Ecto neural progenitor cell (in vitro differentiated cells): Measurements from ENCODE around the gene C1QTNF8.

Experiments
- DNase-seq: peaks from one replicate; pipeline ENCODE4 v3.0.0-alpha.2; 2018; ENCODE audit warnings: low spot score

Gene C1QTNF8

DNA sequence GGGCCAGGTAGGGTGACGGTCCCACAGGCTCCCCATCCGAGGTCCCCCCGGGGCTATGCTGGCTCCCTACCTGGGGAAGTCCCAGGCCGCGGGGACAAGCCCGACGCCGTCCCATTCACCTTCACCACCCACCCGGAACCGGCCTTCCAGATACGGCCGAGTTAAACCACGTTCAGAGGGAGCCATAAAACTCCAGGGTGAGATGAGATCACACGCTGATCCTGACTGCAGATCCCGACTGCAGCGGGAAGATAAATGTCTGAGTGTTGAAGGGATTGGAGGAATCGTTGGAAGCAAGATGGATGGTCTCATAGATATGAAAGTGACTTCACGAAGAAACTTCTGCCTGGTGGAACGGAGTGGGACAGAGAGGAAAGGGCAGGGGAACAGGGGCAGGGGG, 13.6 kb upstream of the C1QTNF8 start:
- no peak for DNase-seq

DNA sequence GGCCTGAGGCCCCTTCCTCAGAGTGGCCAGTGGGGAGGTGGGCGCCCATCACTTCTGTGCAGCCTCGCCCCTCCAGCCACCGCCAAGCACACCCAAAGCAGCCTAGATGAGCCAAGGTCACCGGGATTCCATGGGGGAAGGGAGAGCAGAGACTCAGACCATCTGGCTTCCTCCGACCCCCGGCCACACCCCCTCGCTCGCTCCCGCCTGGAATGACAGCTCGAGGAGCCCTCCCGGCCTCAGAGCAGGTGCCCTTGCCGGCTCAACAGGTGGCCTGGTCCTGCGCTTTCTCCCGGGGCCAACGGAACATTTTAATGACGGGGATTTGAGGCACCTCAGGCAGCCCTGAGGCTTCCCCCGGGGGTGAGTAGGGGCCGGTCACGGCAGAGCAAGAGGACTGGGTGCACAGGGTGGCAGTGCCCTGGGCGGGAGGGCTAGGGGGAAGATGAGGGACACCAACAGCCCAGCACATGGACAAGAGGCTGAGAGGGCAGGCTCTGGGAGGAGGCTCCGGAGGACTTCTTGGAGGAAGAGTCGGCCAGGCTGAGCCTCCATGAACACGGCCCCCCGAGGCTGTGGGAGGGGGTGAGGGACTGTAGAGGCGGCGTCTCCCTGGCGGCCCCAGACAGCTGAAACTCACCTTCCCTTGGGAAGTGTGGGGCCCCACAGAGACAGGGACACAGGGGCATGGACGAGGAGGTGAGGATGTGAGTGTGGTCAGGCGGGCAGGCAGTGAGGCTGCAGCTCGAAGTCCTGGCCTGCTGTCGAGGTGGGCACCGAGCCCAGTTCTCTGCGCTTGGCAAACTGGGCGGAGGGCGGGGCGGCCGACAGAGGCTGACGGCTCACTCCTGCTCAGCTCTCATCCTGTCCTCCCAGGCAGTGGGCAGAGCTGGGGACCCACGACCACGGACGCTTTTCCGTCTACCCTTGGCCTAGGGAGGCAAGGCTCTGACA, 12.5 kb upstream of the C1QTNF8 start:
- DNase-seq, result no peak

DNA sequence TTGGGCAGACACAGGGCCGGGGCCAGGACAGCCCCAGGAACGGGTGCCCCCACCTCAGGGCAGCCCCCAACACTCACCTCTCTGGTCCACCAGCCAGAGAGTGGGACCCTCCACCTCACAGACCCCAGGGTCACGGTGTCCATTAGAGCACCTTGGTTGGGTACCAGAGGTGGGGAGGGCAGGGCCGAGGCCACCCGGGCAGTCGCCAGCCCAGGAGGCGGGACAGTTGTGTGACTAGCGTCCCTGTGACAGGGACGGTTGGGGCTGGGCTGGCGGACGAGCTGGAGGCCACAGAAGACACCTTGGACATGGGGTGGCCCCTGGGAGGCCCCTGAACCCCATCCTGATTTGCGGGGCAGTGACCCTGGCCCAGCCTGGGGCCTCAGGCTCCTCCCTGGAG, 11.7 kb upstream of the C1QTNF8 start:
- no peak for DNase-seq

DNA sequence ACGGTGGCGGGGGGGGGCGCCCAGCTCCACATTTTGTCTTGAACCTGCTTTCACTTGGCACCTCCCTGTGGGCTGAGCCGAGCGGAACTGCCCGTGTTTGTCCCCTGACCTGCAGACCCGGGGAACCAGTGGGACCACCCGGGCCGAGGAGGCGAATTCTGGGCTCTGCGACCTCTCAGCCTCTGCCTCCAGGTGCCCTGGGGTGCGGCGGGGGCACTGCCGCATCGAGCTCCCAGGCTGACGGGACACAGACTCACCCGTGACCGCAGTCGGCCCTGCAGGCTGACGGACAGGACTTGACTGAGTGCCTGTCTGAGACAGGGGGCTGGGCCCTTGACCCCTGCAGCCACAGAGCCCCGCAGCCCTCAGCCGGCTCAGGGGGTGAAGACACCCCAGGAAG, 11.1 kb upstream of the C1QTNF8 start:
- no peak for DNase-seq

DNA sequence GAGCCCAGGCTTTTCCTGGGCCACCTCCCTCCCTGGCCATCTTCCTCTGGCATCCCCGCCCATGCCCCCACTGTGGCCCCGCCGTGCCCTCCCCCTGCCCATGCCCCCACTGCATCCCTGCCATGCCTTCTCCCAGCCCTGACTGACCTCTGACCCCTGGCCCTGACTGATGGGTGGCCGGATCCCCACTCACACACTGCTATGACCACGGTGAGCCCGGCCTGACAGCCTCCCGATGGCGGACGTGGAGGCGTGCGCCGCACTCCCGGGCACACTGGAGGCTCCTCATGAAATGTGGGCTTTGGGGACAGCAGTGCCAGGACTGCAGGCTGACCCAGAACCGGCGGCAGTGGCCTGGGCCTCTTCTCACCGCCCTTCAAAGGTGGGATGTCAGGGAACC, 10.6 kb upstream of the C1QTNF8 start:
- no peak for DNase-seq

DNA sequence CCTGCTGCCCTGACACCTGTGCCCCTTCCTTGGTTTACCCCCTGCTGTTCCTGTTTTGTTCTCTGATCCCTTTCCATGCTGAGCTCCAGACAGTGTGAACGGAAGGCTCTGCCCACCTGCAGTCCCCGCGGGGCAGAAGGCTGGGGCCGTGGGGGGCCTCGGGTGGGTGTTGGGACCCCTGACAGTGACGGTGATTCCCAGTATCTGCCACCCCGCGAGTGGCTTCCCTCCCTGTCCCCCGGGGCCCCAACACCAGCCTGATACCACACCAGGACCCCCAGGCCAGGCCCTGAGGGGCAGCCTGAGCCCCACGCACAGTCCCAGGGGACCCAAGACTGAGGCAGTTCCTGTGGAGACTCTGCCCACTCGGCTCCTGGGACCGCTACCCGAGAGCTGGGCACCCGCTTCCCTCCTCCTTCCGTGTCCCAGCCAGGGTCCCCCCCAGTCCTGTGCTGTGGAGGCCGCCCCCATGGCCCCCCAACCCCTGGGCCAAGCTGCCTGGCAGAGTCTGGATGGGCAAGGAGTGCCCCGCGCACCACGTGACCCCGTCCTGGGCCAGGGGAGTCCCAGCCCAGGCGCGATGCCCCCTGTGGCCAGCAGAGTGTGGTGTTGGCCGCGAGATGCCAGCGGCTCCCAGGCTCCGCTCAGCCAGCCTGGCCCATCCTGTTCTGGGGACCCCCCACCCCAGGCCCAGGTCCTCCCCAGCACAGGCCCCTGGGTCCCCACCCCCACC, 10.0 kb upstream of the C1QTNF8 start:
- DNase-seq, result peak; percentile 88

DNA sequence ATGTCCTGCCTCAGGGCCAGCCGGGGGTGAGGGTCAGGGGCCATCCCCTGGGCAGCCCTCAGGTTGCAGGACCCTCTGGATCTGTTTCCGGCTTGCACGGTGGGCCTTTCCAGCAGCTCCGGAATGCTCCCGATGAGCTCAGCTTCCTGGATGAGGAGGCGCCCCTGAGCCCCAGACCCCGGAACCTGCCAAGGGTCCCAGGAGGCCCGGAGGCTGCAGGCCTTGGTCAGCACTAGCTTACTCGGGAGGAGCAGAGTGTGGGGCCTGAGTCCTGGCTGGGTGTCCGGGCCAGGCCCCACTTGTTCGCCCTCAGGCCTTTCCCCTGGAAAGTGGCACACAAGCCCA, 7.6 kb upstream of the C1QTNF8 start:
- DNase-seq, result no peak

DNA sequence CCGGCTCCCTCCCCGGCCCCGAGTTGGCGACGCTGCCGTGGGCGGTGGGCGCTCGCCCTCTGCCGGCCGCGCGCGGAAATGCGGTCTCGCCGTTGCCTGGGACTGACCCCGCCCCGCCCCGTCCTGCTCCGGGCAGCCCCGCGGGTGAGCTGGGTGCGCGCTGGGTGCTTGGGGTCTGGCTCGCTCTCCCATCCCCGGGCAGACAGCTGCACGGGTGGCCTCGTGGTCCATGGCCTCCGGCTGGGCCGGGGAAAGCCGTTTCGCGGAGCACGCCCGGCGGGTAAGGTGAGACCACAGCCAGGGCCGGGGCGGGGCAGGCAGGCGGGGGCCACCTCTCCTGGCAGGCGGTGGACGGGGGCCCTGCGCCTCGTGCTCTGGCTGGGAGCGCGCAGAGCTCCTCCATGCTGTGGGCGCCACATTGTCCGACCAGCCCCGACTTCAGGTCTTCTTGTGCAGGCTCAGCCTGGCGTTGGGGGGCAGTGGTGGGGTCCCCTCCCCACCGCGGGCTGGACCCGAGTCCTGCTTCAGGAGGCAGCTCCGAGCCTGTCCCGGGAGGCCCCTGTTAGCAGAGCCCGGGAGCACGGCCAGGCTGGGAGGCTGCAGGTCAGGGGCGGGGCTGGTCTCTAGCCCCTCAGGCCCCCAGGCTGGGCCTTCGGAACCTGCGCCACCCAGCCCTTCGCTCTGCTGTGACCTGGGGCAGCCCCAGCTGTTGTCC, 7.0 kb upstream of the C1QTNF8 start:
- DNase-seq, result peak; percentile 87

DNA sequence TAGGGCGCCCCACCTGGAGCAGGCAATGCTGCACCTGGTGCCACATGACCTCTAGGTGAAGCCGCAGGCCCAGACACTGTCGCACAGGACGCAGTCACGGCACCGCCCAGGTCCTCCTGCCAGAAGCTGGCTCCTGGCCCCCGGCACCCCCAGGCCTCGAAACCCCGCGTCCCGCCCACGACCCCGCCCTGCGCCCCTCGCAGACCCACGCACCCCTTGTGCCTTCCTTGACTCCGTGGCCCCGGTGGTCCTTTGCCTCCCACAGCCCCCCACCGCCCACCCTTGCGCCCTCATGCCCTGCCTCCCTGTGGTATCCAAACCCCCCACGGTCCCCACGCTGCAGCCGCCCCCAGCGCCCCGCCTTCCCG, 6.3 kb upstream of the C1QTNF8 start:
- no peak for DNase-seq

DNA sequence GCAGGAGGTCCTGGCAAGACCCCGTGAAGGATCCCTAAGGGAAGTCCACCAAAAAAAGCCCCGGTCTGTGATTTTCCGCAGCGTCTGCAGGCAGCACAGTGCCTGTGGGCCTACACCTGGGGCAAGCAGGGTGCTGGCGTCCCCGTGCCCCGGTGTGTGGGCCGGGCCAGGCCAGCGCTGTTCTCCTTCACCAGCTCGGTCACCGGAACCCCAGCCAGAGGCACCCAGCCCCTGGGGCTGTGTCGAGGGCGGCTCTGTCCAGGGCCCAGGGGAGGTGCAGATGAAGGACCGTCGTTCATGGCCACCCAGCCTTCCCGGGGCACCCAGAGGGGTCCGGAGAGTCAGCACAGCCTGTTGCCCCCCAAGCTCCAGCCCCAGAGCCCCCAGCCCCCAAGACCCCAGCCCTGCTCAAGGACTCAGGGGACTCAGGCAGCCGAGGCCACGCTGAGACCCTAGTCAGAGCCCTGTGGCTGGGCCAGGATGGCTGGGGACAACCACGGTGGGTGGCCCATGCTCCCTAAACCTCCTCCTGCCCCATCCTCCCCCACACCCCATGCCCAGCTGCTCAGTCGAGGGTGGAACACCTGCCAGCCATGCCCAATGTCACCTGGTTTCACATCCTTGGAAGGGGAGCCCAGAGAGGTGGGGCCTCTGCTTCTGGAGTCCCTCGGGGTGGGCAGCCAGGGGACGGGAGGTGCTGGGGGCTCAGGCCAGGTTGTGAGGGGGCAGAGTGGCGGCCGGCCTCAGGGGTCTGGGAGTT, 5.7 kb upstream of the C1QTNF8 start:
- no peak for DNase-seq

DNA sequence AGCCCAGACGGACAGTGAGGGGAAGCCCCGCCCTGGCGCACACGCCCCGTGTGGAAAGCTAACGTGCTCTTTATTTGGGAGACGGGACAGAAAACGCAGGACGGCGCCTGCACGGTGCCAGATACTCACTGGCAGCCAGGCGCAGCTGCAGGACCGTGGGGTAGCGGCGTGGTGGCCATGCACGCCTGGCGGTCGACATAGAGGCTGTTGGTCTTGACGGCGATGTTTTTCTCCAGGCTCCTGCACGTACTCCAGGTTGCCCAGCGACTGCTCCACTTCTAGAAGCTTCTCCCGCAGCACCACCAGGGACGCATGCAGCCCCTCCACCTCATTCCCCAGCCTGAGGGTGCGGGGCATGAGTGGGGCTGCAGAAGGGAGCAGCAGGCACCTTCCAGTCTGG, 5.1 kb upstream of the C1QTNF8 start:
- DNase-seq, result no peak

DNA sequence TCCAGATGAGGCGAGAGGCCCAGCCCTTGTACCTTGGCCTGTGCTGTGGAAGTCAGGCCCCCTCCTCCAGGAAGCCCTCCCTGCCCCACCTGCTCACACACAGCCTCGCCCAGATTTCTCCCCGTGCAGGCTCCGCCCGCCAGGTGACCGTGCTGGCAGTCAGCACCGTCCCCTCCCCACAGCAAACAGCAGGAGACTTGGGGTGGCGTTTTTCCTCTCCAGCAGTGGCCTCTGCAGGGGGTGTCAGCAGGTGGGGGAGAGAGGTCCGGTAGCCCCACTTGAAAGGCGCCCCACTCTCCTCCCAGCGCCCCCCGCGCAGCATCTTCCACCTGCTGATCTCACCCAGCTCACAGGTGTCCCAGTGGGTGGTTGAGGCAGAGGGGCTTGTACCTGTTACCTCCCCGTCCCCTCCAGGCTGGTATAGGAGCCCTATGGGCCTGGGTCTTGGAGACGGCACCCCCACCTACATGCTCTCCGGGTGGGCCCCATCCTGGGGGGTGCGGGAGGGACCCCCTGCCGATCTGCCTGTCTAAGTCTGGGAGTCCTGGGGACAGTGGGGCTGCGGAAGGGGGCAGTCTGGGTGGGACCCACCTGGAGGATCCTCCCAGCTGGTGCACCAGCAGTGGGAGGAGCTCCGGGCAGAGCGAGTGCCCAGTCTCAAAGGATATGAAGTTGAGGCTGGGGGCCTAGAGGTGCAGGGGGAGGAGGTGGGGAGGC, 4.2 kb upstream of the C1QTNF8 start:
- no peak for DNase-seq

DNA sequence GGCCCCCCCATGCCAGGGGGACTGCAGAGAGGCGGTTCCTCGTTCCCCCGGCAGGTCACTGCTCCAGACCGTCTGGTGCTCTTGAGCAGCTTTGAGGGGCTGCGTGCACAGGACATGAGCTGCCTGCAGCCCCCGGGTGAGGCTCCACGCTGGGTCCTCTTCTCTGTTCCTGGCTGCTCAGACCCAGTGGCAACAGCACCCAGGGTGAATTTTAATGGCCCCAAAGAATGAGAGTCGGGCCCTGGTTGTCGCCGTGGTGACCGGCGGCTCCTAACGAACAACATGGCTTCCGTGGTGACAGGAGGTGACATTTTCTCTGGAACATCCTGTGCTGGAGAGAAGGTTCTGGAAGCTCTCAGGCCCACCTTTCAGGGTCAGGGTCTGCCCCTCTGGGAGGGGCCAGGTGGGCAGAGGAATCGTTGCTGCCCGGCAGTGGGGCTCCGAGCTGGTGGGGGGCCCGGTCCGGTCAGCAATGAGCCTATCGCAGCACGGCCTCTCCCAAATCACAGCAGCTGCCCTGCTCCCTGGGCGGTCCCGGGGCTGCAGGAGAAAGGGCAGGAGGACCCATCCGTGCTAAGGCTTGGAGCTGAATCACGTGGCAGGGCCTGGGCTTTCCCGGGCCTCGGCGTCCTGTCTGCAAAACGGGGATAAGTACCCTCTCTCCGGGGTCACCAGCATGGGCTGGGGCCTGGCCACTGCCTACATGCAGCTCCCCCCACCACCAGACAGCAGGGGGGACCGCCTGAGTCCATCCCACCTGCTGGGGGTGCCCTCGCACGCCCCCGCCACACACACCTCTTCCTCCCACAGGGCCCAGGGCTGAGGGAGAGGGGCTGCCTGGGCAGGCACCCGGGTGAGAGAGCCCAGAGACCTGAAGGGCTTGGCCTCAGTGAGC, 3.4 kb upstream of the C1QTNF8 start:
- no peak for DNase-seq

DNA sequence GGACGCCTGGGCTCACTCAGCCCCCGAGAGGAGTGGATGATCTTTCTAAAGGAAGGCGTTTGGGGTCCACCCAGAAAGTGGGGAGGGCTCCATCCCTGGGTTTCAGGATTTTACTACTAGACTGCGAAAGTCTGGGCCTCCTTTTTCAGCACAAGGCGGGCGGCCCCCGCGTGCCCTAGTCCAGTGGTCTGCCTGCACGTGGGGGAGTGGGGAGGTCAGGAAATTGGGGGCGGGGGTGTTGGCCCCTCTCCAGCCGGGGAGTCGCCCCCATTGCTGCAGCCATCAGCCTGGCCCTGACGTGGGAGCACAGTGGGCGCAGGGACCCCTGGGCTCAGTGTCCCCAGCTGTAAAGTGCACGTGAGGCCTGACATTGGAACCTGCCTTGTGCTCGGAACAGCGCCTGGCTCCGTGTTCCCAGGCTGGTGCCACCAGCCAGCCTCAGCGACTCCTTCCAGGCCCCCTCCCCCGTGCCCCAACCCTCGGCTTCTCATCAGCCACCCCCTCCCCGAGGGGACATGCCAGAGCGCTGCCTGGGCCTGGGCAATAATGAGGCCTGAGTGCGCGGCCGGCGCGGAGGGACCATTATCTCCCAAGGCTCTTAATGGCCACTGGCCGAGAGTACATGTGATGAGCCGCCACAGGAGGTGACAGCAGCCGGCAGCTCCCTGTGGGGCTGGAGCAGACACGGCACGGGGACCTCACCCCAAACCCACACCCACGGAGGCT, 2.4 kb upstream of the C1QTNF8 start:
- no peak for DNase-seq

DNA sequence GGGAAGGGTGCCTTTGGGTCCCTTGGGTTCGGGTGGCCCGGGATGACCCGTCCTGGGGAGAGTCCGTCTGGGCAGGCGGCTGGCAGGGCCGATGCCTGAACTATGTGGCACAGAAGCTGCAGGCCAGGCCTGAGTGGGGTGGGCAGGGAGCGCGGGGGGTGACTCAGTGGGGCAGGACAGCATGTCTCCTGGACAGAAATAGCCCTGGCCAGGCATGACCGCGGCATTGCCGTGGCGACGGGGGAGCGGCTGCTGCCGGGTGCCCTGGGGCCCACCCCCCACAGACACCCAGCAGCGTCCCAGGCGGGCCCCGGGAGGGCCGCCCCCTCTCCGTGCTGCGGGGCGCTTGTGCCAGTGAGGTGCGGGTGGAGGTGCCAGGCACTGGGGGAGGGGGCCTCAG, 1.8 kb upstream of the C1QTNF8 start:
- DNase-seq, result no peak

DNA sequence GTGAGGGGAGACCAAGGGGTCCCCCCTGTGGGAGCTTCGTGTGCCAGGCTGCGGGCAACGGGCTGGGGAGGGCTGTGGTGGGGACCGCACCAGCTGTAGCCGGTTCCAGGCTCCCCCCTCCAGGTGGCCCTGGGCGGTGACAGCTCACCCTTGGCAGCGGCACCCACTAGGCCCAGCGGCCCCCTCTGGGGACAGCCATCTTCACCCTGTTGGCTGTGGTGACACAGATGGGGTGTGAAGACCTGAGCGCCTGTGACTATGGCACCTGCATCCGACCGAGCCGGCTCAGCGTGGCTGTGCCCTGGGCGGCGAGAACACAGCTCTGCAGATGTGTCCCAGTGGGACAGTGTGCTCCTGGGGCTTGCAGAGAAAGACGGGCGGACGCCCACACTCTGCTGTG, 1.1 kb upstream of the C1QTNF8 start:
- DNase-seq, result no peak

DNA sequence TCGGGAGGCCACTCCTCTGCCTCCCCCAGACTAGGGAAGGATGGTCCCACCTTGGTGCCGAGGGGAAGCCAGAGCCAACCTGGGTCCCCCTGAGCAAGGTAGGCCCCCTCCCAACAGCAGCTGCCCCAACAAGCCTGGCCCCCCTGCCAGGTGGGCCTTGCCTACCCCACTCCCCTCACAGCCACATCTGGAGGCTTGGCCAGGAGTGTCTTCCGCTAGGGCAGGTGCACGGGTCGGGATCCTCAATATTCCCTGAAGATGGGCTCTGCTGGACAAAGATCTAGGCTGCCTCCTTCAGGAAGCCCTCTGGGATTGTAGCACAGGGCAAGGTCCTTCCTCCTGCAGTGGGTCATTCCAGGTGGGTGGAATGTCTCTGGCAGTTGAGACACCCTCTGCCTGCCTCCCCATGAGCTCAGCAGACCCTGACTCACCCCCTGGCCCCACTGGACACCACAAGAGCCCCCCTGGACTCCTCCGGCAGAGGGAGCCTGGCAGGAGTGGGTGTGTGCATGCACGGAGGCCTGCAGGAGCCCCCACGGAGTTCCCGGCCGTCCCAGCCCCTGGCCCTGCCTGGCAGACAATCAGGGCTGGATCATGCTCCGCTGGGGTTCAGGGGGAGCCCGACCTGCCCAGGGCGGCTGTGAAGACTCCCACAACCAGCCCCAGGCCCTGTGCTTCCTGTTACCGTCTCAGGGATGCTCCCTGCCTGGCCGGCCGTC, 435 bp downstream of the C1QTNF8 start:
- no peak for DNase-seq

DNA sequence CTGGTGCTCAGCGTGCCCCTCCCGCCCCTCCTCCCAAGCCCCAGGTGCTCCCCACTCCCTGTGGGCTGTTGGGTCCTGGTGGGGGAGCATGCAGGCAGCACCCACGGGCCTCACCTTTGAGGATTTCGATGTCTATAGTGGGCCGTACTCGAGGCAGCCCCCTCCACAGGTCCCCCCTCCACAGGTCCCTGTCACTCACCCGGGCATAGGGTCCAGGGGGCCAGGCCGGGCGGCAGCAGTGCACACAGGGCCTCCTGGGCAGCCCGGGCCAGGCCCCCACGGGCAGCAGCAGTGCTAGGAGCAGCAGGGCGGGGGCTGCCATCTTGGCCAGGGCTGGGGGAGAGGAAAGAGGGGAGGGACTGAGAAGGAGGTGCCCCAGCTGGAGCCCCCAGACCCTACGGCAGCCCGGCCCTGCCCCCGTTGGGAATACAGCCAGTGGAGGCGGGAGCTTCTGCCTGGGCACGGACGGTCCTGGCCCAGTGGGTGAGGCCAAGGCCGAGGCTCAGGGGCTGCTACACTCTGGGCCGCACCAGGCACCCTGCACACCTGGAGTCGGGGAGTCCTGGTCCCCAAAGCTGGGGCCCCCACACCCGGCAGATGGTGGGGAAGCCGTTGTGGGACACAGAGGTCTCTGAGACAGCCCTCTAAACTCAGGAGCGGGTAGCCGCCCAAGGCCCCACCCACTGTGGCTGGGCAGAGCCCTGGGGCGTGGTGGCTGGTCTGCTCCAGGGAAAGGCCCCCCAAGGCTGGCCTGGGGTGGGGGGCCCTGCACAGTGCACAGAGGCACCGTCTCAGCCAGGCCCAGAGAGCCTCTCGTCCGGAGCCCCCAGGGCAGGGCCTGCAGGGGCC, 1.2 kb downstream of the C1QTNF8 start:
- DNase-seq, result no peak
